Measurements from ENCODE around the gene NKD1.

GRCh38 chr16:50694206-50694605, 146.0 kb downstream of the NKD1 start:
- TF ChIP-seq CTCF (conservative IDR thresholded peaks at IDR 0.05; ENCODE audit: low read length), result no peak
- TF ChIP-seq EZH2phosphoT487 (IDR thresholded peaks at IDR 0.05; ENCODE audit: borderline replicate concordance, low read depth, low read length), result no peak
